Liver (tissue), 9 donors: Measurements from ENCODE around the gene NDUFAF2. TPM values are rescaled to one million over a fixed set of nuclear protein-coding genes. Genes with fewer than 3 reads are reported as not detected.

Source experiments
- DNase-seq: peaks from one replicate; pipeline ENCODE4 v3.0.0-alpha.2; 2017; ENCODE audit warnings: low spot score
- H3K27ac ChIP-seq, 2 donors: one replicate each; pipeline ENCODE4 v1.7.0; 2013; ENCODE audit warnings: inconsistent platforms in 2 of 2, low read length in 2 of 2, control low read depth in 1 of 2, low read depth in 1 of 2, mild to moderate bottlenecking in 1 of 2
- H3K27me3 ChIP-seq, 4 donors: one replicate each; pipeline versions ENCODE4 v1.6.1 to v1.7.0; 2013; ENCODE audit warnings: low read length in 3 of 4, inconsistent platforms in 1 of 4, mild to moderate bottlenecking in 1 of 4, moderate library complexity in 1 of 4; ENCODE audit not compliant: control insufficient read depth in 4 of 4, insufficient read depth in 4 of 4
- H3K36me3 ChIP-seq, 4 donors: one replicate each; pipeline versions ENCODE4 v1.6.1 to v1.7.0; 2013; ENCODE audit warnings: low read length in 3 of 4, mild to moderate bottlenecking in 3 of 4, low read depth in 1 of 4, moderate library complexity in 1 of 4; ENCODE audit not compliant: control insufficient read depth in 4 of 4, insufficient read depth in 3 of 4
- H3K4me1 ChIP-seq, 4 donors: one replicate each; pipeline versions ENCODE4 v1.6.1 to v1.7.0; 2013; ENCODE audit warnings: low read length in 3 of 4, mild to moderate bottlenecking in 3 of 4, moderate library complexity in 1 of 4; ENCODE audit not compliant: control insufficient read depth in 4 of 4, insufficient read depth in 4 of 4
- H3K4me3 ChIP-seq, 3 donors: one replicate each; pipeline versions ENCODE4 v1.6.1 to v1.7.0; 2013; ENCODE audit warnings: low read length in 3 of 3, control low read depth in 1 of 3, low read depth in 1 of 3, mild to moderate bottlenecking in 1 of 3
- H3K9ac ChIP-seq, 2 donors: one replicate each; pipeline ENCODE4 v1.7.0; 2013; ENCODE audit warnings: low read length in 2 of 2, mild to moderate bottlenecking in 2 of 2, moderate library complexity in 2 of 2, control low read depth in 1 of 2, low read depth in 1 of 2
- H3K9me3 ChIP-seq, 4 donors: one replicate each; pipeline versions ENCODE4 v1.6.1 to v1.7.0; 2013; ENCODE audit warnings: low read length in 3 of 4; ENCODE audit not compliant: control insufficient read depth in 4 of 4
- EGR1 ChIP-seq, 2 donors: IDR thresholded peaks; 2 replicates each; pipeline ENCODE4 v1.6.1; 2016 to 2018; ENCODE audit warnings: antibody characterized with exemption in 2 of 2, low read depth in 2 of 2
- FOXA1 ChIP-seq: IDR thresholded peaks from 2 replicates; pipeline ENCODE4 v1.6.1; 2016; ENCODE audit warnings: antibody characterized with exemption
- FOXA2 ChIP-seq: IDR thresholded peaks from 2 replicates; pipeline ENCODE4 v1.6.1; 2016; ENCODE audit warnings: antibody characterized with exemption
- GABPA ChIP-seq, 2 donors: IDR thresholded peaks in 1 of 2; conservative IDR thresholded peaks in 1 of 2; 2 replicates each; pipeline ENCODE4 v1.6.1; 2016; ENCODE audit warnings: antibody characterized with exemption in 2 of 2, mild to moderate bottlenecking in 1 of 2, moderate library complexity in 1 of 2
- HNF4A ChIP-seq, 2 donors: conservative IDR thresholded peaks; 2 replicates each; pipeline ENCODE4 v1.6.1; 2016; ENCODE audit warnings: antibody characterized with exemption in 2 of 2, mild to moderate bottlenecking in 2 of 2
- HNF4G ChIP-seq: IDR thresholded peaks from 2 replicates; pipeline ENCODE4 v1.6.1; 2016; ENCODE audit warnings: antibody characterized with exemption
- JUND ChIP-seq, 2 donors: IDR thresholded peaks; 2 replicates each; pipeline ENCODE4 v1.6.1; 2016; ENCODE audit warnings: antibody characterized with exemption in 2 of 2
- NR2F2 ChIP-seq: IDR thresholded peaks from 2 replicates; pipeline ENCODE4 v1.6.1; 2016; ENCODE audit warnings: antibody characterized with exemption
- RAD21 ChIP-seq, 2 donors: IDR thresholded peaks; 2 replicates each; pipeline ENCODE4 v1.6.1; 2016; ENCODE audit warnings: antibody characterized with exemption in 2 of 2, mild to moderate bottlenecking in 2 of 2
- RXRA ChIP-seq, 2 donors: IDR thresholded peaks; 2 replicates each; pipeline ENCODE4 v1.6.1; 2017 to 2018; ENCODE audit warnings: antibody characterized with exemption in 2 of 2, mild to moderate bottlenecking in 1 of 2
- SP1 ChIP-seq: IDR thresholded peaks from 2 replicates; pipeline ENCODE4 v1.6.1; 2018; ENCODE audit warnings: antibody characterized with exemption, mild to moderate bottlenecking
- TAF1 ChIP-seq: conservative IDR thresholded peaks from 2 replicates; pipeline ENCODE4 v1.6.1; 2016; ENCODE audit warnings: antibody characterized with exemption, mild to moderate bottlenecking
- WGBS: extraction: QIAGEN DNeasy Blood & Tissue Kit; methylation state at CpG from one replicate; pipeline ENCODE4 v1.1.7; 2013; 5-methylcytosine and 5-hydroxymethylcytosine counted together
- polyA plus RNA-seq, 2 donors: library from polyadenylated mRNA; stranded (reverse) in 1 of 2; unstranded in 1 of 2; fragments of 200-250 nt in 1 of 2; fragments of >200 nt in 1 of 2; fragmentation: Nextera tagmentation in 1 of 2; extraction: Ambion mirVana in 1 of 2; gene quantifications; one replicate each; pipeline versions ENCODE4 v1.2.1 to v1.2.3, GENCODE V29; 2013 to 2015
- total RNA-seq, 2 donors: library from RNA; depleted of rRNA; stranded (reverse); fragments of >200 nt; gene quantifications; one replicate each; pipeline ENCODE4 v1.2.3, GENCODE V29; 2014
- TF ChIP-seq, protein P1 (sequence below): IDR thresholded peaks from 2 replicates; pipeline ENCODE4 v1.6.1; 2016; ENCODE audit warnings: antibody characterized with exemption
- TF ChIP-seq, protein P2 (sequence below): IDR thresholded peaks from 2 replicates; pipeline ENCODE4 v1.6.1; 2016; ENCODE audit warnings: antibody characterized with exemption, mild to moderate bottlenecking
- TF ChIP-seq, protein P3 (sequence below): fragments of 150-350 bp; IDR thresholded peaks from 2 replicates; pipeline ENCODE4 v1.5.1; 2017; ENCODE audit warnings: improper control_type of control experiment, low read depth, low read length; ENCODE audit not compliant: missing input control
- TF ChIP-seq, protein P4 (sequence below): IDR thresholded peaks from 2 replicates; pipeline ENCODE4 v1.6.1; 2016; ENCODE audit warnings: antibody characterized with exemption
- TF ChIP-seq, protein P5 (sequence below): IDR thresholded peaks from 2 replicates; pipeline ENCODE4 v1.6.1; 2016; ENCODE audit warnings: antibody characterized with exemption
- donor health status: healthy.
- donor health status: healthy.
- donor health status: healthy.
- donor health status: healthy.
- donor health status: healthy.

The NDUFAF2 gene
- total and polyA plus RNA-seq, 4 donors: 4.3 to 21.3 (median 12.5) TPM

DNA sequence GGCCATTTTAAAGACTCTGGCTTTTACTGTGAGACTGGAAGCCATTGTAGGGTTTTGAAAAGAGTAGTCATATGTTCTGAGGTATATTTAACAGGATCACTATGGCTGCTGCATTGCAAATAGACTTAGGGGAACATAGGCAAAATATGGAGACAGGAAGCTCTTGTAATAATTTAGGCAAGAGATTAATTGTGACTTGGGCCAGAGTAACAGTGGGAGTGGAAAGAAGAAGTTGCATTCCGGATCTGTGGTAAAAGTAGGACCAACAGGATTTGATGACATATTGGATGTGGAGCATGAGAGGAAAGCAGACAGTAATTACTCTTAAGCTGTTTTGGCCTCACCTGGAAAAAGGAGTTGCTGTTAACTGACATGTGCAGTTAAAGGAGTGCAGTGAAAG lies 131.6 kb downstream of the NDUFAF2 start:
- Histone ChIP-seq H3K9me3 (no peaks in the 10 kb centered on the region), H3K27me3 (no peaks in the 10 kb centered on the region), H3K36me3 (peaks cover 0 to 2% (median 0%) of the 10 kb centered on the region in 4 donors), H3K27ac (no peak overlapping the region), H3K4me3 (no peak overlapping the region), H3K4me1 (no peaks in the 10 kb centered on the region), H3K9ac (no peak overlapping the region)
- no peak for DNase-seq
- TF ChIP-seq, protein P1, sequence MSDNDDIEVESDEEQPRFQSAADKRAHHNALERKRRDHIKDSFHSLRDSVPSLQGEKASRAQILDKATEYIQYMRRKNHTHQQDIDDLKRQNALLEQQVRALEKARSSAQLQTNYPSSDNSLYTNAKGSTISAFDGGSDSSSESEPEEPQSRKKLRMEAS: no peak
- TF ChIP-seq, protein P2, sequence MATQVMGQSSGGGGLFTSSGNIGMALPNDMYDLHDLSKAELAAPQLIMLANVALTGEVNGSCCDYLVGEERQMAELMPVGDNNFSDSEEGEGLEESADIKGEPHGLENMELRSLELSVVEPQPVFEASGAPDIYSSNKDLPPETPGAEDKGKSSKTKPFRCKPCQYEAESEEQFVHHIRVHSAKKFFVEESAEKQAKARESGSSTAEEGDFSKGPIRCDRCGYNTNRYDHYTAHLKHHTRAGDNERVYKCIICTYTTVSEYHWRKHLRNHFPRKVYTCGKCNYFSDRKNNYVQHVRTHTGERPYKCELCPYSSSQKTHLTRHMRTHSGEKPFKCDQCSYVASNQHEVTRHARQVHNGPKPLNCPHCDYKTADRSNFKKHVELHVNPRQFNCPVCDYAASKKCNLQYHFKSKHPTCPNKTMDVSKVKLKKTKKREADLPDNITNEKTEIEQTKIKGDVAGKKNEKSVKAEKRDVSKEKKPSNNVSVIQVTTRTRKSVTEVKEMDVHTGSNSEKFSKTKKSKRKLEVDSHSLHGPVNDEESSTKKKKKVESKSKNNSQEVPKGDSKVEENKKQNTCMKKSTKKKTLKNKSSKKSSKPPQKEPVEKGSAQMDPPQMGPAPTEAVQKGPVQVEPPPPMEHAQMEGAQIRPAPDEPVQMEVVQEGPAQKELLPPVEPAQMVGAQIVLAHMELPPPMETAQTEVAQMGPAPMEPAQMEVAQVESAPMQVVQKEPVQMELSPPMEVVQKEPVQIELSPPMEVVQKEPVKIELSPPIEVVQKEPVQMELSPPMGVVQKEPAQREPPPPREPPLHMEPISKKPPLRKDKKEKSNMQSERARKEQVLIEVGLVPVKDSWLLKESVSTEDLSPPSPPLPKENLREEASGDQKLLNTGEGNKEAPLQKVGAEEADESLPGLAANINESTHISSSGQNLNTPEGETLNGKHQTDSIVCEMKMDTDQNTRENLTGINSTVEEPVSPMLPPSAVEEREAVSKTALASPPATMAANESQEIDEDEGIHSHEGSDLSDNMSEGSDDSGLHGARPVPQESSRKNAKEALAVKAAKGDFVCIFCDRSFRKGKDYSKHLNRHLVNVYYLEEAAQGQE: no peak
- TF ChIP-seq TAF1: no peak
- WGBS: 78% methylated on average over 1 of the region's 1 CpG

DNA sequence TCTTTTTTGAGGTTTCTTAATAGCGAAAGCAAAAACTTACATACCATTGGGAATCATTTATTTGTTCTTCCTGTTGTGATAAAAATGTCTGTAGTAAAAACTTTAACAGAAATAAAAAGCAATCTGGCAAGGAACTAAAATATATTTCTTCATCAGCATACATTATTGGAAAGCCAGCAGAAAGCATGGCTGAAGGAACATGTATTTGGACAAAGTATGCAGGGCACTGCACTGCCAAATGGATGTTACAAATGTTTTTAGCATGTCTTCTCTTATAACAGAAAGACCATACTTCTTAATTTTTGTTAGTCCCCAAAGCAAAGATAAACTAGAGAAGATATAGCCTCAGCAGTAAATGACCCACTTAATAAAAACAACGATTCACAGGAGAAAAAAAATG lies 136.7 kb downstream of the NDUFAF2 start:
- TF ChIP-seq NR2F2 (no peak), FOXA1 (no peak), JUND (IDR thresholded peaks at IDR 0.05) (no peak), SP1 (no peak), EGR1 (IDR thresholded peaks at IDR 0.05; ENCODE audit: low read depth in 2 of 2) (no peak), HNF4G (no peak), RAD21 (IDR thresholded peaks at IDR 0.05) (no peak), FOXA2 (no peak), GABPA (IDR thresholded peaks at IDR 0.05 in 1 of 2, conservative IDR thresholded peaks at IDR 0.05 in 1 of 2) (no peak), RXRA (IDR thresholded peaks at IDR 0.05) (no peak), TAF1 (no peak), HNF4A (conservative IDR thresholded peaks at IDR 0.05) (no peak)
- TF ChIP-seq, protein P3, sequence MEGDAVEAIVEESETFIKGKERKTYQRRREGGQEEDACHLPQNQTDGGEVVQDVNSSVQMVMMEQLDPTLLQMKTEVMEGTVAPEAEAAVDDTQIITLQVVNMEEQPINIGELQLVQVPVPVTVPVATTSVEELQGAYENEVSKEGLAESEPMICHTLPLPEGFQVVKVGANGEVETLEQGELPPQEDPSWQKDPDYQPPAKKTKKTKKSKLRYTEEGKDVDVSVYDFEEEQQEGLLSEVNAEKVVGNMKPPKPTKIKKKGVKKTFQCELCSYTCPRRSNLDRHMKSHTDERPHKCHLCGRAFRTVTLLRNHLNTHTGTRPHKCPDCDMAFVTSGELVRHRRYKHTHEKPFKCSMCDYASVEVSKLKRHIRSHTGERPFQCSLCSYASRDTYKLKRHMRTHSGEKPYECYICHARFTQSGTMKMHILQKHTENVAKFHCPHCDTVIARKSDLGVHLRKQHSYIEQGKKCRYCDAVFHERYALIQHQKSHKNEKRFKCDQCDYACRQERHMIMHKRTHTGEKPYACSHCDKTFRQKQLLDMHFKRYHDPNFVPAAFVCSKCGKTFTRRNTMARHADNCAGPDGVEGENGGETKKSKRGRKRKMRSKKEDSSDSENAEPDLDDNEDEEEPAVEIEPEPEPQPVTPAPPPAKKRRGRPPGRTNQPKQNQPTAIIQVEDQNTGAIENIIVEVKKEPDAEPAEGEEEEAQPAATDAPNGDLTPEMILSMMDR: no peak
- TF ChIP-seq, protein P1: no peak
- TF ChIP-seq, protein P4, sequence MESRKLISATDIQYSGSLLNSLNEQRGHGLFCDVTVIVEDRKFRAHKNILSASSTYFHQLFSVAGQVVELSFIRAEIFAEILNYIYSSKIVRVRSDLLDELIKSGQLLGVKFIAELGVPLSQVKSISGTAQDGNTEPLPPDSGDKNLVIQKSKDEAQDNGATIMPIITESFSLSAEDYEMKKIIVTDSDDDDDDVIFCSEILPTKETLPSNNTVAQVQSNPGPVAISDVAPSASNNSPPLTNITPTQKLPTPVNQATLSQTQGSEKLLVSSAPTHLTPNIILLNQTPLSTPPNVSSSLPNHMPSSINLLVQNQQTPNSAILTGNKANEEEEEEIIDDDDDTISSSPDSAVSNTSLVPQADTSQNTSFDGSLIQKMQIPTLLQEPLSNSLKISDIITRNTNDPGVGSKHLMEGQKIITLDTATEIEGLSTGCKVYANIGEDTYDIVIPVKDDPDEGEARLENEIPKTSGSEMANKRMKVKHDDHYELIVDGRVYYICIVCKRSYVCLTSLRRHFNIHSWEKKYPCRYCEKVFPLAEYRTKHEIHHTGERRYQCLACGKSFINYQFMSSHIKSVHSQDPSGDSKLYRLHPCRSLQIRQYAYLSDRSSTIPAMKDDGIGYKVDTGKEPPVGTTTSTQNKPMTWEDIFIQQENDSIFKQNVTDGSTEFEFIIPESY: no peak
- TF ChIP-seq, protein P2: no peak
- TF ChIP-seq, protein P5, sequence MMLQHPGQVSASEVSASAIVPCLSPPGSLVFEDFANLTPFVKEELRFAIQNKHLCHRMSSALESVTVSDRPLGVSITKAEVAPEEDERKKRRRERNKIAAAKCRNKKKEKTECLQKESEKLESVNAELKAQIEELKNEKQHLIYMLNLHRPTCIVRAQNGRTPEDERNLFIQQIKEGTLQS: no peak
- 86% methylated on average over 2 of the region's 2 CpGs for WGBS
- Histone ChIP-seq H3K4me3 (no peak overlapping the region), H3K9me3 (no peaks in the 10 kb centered on the region), H3K27ac (no peak overlapping the region), H3K9ac (no peak overlapping the region), H3K27me3 (no peaks in the 10 kb centered on the region), H3K4me1 (no peaks in the 10 kb centered on the region), H3K36me3 (peaks cover 0 to 2% (median 0%) of the 10 kb centered on the region in 4 donors)
- DNase-seq: no peak
